ENCODE data around the gene LCN6.

LCN6 gene

DNA sequence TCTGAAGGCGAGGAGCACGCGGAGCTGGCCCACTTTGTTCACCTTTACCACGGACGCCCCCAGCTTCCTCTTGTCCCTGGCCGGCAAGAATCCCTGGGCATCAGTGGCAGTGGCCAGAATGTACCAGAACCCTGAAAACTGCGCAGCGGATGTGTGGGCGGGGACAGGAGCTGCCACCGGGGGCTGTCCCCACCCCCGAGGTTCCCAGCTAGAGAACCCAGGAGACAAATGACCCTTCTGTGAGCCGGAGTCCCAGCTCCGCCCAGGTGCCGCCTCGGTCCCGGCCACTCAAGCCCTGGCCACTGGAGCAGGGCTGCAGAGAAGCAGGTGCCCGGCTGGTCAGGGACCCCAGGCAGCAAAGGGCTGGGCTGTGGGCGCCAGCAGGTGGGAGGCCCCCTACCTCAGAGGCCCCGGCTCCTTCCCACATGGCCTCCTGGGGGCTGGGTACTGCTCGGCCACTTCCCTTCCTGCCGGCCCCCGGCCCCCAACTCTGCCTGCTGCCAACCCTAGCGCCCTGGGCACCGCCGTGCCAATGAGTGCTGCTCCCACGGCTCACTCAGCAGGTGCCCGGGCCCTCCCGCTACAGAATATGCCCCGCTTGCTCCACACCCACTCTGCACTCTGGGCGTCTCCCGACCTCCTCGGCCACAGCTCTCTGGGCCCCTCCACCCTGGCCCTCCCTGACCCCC is 6.3 kb downstream of the LCN6 start:
- DNase-seq = peak in 1 of 2 donors; percentile 21

DNA sequence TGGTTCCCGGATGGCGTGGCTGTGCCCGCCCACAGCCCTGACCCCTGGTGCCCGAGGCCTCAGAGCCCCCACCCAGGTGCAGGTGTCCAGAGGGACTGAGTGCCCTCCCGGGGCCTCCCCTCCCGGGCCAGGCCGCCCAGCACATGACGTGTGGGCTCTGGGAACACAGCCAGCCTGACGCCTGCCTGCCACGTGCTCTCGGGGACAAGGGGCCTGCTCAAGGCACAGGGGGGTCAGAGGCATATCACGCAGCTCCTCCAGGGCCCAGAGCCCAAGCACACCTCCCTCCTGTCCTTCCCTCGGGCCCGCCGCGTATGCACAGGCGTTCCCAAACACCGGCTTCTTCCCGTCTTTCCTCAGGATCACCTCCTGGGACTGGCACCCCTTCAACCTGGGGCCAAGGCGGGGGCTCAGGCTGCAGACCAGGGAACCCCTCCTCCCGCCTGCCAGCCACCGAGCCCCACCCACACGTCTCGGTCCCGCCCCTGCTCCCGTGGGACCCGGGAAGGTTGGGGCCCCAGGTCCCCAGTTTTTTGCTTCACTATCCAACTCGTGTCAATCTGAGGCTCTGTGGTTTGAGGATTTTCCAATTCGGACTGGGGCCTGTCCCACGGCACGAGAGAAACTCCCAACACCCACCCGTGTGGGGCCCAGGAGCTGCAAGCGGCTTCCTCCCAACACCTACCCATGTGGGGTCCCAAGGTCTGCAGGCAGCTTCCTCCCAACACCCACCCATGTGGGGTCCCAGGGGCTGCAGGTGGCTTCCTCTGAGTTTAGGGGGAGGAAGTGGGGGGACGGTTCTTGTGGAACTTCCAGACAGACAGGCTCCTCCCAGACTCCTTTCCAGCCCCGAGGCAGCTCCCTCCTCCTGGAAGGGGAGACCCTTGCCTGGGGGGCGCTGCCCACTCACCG is 7.1 kb downstream of the LCN6 start:
- no peak for DNase-seq

DNA sequence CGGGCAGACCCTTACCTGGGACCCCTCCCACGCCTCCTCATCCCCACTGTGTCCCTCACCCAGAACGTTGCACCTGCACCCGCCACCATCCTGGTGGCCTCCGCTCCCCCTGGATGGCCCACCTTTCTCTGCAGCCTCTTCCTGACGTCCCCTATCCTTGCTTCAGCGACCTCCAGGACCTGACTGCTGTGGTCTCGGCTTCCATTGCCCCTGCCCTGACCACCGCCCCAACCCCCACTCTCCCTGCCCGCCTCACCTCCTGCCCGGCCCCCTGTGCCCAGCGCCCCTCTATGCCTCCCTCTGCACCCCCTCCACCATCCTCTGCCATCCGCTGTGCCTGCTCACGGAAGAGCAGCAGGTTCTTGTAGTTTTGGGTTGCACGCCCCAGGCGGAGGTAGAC is 7.8 kb downstream of the LCN6 start:
- DNase-seq = no peak

DNA sequence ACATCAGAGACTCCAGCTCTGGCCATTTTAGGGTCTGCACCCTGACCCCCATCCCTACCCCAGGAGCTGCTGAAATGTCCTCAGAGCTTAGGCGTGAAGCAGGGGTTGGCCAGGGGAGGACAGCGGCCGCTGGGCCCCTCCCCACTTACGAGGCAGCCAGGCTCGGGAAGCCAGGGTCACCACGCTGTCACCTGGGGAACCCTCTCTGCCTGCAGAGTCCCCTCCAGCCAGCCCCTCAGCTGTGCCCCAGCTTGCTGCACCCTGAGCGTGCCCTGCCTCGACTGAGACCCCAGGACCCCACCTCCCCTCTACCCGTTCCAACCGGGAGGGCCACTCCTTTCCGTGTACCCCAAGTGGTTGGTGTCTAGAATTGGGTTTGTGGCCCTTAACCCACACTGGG is 8.3 kb downstream of the LCN6 start:
- no peak for DNase-seq

DNA sequence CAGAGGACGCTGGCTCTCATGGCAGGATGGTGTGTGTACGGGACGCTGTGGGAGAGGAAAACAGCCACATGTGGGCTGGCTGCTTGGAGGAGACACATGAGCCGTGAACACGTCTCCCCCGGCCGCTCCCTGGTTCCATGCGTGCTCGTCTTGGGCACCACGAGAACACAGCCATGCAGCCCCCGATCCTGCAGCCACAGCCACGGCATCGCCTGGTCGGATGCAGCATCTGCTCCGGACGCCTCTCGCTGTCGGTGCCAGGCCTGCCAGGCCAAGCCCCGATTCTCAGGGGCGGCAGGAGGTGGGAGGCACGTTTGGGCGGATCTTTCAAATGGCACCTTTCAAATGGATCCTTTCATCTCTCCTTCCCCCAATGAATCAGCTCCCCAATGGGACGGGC is 8.8 kb downstream of the LCN6 start:
- no peak for DNase-seq

DNA sequence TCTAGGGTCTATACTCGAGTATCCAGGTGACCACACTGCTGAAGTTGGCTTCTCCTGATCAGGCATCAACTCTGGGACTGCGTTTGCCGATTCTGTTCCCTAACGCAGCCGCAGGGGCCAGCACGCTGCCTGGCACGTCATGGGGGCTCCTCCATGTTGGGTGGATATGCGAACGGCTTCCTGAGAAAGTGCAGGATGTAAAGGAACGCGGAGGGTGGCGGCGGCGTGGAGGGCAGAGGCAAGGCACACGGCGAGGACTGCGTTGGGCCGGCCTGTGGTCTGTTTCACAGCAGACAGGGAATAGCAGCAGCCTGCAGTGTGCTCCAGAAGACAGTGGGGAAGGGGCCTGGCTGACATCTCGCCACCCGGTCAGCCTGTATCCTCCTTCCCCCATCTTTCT is 9.4 kb downstream of the LCN6 start:
- DNase-seq = no peak

DNA sequence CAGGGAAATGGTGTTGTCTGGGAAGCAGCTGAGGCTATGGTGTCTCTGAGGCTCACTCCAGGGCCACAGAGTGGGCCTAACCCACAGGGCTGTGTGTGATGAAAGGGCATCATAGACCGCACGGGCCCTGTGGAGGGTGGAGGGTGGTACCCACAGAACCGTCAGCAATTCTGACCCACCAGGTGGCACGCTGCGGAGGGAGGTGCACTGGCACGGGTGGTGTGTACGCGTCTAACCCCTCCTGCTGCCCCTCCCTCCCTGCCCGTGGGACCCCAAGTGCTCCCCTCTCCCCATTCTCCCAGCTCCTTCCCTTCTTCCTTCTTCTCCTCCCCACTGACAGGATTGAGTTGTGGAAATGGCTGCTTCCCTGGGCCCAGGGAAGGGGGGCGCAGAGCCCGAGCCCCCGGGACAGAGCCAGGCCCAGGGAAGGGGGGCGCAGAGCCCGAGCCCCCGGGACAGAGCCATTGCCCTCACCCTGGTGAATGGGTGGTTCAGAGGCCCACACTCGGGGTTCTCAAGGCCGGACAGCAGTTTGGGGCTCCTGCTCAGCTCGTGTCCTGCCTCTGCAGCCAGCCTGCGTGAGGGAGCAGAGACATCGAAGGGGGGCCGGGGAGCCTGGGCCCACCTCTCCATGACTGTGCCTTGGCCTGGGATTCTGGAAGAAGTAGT is 12.4 kb downstream of the LCN6 start:
- DNase-seq = no peak

DNA sequence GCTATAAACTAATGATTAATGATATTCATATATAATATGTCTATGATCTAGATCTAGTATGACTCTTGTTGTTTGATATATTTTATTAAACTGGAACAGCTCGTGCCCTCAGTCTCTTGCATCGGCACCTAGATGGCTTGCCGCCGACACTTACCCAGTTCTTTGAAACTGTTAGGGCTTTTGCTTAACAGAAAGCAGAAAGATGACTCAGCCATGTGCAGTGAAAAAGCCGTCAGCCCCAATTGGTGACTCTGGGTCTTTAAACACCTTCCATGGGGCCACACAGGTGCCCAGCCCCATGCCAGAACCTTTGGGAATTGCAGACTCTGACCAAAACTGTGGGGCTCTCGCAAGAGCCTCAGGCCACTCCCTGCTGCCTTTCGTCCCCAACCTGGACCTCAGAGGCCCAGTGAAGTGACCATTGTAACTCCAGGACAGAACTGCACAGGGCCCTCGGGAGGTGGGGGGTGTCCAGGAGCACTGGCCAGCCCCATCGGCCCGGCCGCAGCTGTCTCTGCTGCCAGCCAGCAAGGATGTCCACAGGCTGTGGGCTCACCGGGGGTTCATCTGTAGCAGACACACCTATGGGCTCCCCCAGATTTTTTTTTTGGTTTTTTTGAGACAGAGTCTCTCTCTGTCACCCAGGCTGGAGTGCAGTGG is 13.4 kb downstream of the LCN6 start:
- DNase-seq = no peak

DNA sequence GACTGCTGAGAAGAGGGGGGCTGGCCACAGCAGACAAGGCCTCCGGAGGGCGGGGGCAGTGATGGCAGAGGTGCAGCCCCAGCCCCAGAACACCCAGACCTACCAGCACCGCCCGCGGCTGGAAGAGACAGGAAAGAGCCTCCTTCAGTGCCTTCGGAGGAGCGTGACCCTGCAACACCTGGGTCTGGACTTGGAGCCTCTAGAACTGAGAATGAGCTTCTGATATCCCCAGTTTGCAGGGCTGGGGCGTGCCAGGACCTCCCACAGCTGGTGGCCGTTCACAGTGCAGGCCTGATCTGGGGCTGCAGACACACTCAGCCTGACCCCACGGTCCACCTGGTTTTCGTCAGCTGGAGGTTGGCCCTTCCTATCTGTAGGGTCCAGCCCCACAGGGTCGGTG is 14.7 kb downstream of the LCN6 start:
- DNase-seq = no peak

DNA sequence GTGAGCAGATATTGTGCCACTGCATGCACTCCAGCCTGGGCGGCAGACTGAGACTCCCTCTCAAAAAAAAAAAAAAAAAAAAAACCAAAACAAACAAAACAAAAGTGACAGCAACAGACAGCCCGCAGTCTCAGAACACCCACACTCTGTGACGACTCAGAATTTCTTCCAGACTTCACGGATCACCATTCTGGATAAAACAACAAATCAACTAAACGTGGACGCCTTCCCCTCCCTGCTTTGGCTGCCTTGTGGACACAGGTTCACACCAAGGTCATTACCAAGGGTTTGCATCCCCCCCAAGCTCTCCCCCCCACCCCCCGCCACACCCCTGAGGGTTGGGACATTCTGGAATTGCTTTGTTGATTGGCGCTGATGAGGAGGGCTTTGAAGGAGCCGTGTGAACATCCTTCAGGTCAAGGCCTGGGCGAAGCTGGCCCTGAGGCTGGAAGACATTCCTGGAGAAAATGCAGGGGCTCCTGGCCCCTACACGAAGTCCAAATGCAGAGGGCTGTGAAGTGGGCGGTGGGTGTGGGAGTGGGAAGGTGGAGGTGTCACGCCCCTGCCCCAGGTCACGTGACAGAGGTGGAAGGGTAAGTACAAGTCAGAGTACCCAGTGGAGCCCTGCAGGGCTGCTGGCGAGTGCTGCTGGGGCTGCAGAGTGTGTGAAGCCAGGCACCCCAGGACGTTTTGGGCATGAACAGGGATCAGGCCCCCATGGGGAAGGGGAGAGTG is 15.7 kb downstream of the LCN6 start:
- DNase-seq = no peak

DNA sequence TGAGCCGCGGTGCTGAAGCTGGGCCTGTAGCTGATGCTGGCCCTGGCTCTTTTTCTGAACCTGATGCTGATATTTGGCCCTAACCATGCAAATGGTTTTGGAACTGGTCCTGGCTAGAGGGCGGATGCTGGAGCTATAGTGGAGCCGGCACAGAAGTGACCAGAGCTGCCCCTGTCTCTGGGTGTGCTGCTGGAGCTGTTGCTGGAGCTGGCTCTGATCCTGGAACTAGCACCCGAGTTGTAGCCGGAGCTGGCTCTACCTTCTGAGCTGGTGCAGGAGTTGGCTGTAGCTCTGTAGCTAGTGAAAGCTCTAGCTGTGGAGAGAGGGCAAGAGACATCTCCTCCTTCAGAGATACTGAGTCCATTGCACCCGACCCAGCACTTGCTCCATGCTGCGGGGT is 18.4 kb downstream of the LCN6 start:
- DNase-seq = no peak

DNA sequence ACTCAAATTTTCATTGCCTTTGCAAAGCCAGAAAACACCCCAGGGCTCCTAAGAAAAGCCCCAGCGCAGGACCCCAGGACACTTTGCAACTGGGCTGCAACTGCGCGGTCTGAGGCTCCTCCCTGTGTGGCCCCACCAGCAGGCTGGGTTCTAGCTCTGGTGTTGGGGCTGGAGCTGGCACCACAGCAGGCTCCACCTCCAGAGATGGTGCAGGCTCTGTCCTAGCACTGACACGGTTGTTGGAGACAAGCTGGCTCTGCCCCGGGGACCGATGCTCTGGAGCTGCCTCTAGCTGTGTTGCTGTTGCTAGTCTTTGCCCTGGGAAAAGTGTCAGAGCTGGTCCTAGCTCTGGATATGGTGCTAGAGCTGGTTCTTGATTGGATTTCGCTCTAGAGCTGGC is 19.2 kb downstream of the LCN6 start:
- no peak for DNase-seq

DNA sequence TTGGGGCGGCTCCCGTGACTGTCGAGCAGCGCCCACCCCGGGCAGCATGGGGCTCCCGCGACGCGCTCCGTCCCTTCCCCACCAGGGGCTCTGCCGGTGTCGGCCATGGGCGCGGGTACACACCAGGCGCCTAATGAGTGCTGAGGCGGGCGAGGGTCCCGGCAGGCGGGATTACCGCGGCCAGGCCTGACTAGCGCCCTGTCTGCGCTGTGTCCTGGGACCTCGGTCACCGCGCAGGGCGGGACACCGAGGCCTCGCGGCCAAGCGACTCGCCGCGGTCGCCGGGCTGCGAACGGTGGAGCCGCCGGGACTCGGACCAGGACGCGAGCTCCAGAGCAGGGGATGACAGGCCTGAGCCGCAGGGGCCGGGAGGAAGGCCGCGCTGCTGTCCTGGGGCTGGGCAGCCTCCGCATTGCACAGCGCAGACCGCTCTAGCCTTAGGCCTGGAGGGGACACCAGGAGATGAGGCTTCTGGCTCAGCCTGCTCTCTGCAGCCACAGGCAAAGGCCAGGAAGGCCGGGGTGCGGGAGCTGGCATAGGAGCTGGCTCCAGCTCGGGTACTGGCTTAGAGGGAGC is 19.7 kb downstream of the LCN6 start:
- no peak for DNase-seq

DNA sequence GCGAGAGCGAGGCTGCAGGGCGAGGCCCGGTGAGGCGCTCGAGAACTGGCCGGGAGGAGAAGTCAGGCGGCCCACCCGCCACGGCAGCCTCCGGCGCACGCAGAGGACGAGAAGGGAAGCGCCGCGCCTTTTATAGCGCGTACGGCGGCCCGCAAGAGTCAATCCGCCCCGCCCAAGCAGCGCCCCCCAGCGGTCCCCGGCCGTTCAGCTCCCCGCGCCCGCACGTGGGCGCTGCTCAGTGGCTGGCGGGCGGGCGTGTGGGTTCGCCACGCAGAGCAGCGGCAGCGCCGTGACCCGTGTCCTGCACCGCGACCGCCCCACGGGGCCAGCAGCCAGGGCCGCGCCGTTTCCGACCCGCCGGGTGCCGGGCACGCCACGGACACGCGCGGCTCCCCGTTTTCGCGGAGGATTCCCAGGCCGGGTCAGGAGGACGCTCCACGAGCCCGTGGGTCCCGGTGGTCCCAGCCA is 20.2 kb downstream of the LCN6 start:
- peak; percentile 88 to 93 for DNase-seq

DNA sequence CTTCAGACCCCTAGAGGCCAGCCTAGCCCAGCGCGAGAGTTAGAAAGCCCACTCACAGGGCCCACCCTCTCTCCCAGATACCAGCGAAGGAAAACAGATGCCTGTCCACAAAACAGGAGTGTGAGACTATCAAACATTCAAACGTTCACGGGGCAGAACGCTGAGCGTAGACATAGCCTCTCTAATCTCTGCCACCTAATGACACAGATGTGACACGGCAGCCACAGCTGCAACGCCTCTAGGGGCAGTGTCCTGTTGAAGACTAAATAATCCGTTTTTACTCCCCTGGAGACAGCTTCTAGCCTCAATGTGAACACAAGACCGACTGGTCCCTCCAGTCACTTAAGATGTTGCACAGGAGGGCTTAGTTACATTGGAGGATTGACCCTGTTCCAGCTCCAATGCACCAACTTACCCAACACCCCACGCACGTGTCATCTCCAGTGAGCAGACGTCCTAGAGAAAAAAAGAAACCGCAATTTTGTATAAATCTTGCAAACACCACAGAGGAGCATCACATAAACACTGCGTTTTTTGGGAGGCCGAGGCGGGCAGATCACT is 21.6 kb downstream of the LCN6 start:
- DNase-seq = peak; percentile 50 to 65

DNA sequence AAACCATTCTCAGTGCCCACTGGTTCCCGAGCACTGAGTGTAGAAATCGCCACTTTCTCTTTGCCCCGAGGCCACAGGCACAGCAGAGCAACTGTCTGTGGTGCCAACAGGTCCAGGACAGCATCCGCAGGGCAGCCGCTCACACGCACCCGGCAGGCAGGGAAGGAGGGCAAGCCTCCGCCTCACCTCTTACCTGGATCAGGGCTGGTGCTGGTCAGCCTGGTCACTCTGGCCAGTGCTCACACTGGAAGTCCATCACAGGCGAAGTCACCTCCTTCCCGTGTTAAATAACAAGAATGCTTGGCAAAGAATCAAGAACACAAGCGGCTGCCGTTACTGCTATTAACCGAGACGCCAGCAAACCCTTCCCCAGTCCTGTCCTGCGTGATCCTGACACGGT is 22.2 kb downstream of the LCN6 start:
- DNase-seq = no peak

DNA sequence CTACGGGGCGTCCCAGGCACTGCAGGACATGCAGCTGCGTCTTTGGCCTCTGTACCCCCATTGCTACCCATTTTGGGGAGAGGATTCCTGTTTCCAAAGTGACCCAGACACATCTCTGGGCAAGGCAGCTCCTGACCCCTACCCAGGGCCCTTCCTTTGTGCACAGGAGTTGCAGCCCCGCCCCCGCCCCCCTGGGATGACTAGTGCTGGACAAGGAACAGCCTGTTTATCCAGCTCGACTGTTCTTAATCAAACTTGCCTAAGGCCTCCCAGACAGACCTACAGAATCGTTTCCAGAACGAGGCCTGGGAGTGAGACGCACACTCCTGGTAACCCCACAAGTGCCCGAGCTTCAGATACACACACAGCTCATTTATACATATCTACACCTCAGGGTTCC is 22.7 kb downstream of the LCN6 start:
- DNase-seq = no peak

DNA sequence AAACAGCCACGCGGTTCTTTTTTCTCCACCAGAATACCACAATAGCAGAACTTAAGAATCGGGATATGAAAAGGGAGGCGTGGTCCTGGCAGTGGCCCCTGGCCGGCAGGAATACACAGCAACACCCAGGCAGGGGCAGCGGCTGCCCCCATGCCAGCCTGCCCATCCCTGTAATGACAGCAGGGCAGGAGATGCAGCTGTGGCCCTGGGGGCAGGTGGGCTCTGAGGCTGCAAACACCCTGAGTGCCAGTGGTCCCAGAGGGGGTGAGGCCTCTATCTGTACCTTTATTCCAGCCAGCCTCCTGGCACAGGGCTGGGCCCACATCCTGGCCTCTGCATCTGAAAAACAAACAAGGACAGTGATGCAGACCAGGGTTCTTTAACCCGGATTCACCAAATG is 23.6 kb downstream of the LCN6 start:
- no peak for DNase-seq

DNA sequence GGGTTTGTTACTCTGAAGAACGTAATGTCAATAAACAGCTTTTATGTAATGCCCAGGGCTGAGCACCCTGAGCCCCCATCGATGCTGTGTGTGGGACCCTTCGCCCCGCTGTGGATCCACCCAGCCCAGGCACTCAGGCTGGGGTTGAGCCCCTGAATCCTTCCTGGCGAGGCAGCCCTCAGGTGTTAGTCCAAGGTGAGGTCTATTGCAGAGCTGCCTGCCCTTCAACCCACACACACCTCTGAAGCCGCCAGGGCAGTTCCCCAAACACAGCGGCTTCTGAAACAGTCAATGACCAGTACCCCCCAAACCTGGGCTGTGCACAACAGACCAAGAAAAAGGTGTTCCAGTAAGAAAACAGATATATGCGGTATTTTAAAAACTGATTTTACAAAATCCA is 24.3 kb downstream of the LCN6 start:
- DNase-seq = no peak

DNA sequence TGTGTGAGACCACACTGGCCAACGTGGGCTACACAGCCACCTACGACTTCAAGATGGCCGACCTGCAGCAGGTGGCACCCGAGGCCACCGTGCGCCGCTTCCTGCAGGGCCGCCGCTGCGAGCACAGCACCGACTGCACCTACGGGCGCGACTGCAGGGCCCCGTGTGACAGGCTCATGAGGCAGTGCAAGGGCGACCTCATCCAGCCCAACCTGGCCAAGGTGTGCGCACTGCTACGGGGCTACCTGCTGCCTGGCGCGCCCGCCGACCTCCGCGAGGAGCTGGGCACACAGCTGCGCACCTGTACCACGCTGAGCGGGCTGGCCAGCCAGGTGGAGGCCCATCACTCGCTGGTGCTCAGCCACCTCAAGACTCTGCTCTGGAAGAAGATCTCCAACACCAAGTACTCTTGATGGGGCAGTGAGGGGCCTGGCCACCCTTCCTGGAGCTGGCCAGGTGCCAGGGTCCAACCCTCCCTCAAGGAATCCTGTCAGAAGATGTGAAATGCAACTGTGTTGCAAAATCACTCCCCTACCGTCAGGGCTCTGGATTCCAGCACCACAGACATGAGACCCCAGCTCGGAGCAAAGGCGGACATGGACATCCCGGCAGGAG is 24.9 kb downstream of the LCN6 start:
- no peak for DNase-seq

DNA sequence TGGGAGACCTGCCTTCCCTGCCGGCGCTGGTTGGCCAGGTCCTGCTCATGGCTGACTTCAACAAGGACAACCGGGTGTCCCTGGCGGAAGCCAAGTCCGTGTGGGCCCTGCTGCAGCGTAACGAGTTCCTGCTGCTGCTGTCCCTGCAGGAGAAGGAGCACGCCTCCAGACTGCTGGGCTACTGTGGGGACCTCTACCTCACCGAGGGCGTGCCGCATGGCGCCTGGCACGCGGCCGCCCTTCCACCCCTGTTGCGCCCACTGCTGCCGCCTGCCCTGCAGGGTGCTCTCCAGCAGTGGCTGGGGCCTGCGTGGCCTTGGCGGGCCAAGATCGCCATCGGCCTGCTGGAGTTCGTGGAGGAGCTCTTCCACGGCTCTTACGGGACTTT is 25.4 kb downstream of the LCN6 start:
- no peak for DNase-seq

Measured in CD4-positive, alpha-beta T cell treated with Interferon alpha-2 for 1 hour (primary cell).